H4 (cell line): Measurements from ENCODE around the gene DLGAP3. TPM values are rescaled to one million over a fixed set of nuclear protein-coding genes. Genes with fewer than 3 reads are reported as not detected.

Experiments
- DNase-seq: peaks from one replicate; pipeline ENCODE4 v3.0.0-alpha.2; 2015; ENCODE audit warnings: low spot score
- total RNA-seq: library from RNA; depleted of rRNA; stranded (reverse); fragments of >200 nt; shearing (Covaris generic); gene quantifications from 2 replicates; pipeline ENCODE4 v1.2.3, GENCODE V29; 2014

Gene DLGAP3
- total RNA-seq, 1 experiment from 2014 or later, result 0.04 TPM

DNA sequence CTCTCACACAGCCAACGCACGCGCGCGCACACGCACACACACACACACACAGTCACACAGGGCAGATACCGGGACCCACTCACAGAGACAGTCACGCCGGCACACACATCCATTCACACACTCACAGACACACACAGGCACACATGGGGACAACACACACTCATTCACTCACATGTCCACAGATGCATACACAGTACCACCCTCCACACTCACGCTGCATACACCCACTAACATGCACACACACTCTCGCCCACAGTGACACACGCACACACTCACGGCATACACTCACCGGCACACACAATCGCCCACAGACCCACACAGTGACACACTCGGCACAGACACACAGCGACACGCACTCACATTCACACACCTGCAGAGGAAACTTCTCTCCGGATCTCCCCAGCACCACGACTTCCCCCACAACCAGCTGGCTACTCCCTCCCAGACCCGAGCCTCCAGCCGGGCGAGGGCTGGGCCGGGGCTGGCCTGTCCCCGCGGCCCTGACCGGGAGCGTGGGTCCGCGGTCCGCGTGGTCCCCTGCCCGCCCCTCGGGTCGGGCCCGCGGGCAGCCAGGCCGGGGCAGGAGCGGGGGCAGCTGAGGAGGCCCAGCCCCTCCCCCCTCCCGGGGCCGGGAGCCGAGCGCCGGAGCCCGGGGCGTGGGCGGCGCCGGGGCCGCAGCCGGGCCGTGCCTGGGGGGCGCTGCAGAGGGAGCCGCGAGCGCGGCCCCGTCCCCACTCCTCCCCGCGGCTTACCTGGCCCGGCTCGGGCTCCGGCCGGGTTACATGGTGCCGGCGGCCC lies 552 bp downstream of the DLGAP3 start:
- no peak for DNase-seq

DNA sequence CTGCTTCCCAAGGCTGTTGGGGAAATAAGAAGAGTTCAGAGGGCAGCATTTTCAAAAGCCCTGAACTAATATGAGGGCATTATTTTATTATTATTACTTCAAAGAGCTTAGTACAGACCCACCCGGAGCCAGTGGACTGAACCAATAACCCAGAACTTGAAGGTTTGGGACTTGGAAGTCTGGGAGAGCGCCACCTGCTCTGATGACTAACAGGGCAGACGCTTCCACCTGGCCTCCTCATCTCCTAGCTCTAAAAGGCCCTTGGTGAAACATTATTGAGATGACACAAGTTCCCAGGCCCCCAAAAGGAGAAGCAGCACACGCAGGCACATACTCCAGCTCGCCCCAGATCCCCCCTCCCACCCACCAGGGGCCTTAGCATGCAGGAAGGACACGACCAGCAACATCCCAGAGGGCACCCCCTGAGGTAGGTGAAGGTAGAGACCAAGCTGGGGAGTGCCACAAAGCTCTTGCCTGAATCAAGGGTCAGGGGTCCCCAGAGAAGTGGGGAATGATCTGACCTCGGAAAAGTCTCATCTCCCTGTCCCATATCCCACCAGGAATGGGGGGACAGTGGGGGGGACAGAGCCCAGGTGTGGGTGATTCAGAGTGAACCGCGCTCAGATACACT lies 1.3 kb downstream of the DLGAP3 start:
- no peak for DNase-seq

DNA sequence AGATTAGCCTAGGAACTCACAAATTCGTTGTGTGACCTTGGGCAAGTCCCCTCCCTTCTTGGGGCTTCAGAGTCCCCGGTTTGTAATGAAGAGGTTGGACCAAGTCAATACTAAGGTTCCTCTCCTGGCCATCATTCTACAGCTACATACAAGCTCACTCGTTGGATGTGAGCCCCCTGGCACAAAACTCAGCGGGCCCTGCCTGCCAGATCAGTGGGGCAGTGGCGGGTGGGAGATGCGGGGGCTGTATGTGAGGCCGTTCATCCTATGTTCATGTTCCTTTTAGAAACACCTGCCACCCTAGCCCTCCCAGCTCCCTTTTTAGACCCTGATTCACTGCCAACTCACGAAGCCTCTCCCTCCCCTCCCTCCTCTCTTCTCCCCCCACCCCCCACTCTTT lies 2.1 kb downstream of the DLGAP3 start:
- DNase-seq, result no peak

DNA sequence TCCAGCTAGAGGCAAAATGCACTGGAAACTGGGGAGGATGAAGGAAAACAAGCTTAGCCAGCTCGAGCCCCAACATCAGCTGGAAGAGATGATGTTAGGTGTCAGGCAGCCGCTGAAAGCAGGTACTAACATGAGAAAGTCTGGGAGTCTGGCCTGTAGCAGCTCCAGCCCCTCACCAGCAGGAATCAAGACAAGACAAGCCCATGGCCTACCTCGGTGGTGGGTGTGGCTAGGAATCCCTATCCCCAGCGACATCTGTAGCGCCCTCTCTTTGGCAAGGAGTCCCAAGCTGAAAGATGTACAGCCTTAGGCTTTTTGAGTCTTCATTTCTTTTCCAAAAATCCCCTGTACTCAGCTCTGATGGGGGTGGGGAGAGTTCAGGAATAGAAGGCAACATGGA lies 2.6 kb downstream of the DLGAP3 start:
- no peak for DNase-seq

DNA sequence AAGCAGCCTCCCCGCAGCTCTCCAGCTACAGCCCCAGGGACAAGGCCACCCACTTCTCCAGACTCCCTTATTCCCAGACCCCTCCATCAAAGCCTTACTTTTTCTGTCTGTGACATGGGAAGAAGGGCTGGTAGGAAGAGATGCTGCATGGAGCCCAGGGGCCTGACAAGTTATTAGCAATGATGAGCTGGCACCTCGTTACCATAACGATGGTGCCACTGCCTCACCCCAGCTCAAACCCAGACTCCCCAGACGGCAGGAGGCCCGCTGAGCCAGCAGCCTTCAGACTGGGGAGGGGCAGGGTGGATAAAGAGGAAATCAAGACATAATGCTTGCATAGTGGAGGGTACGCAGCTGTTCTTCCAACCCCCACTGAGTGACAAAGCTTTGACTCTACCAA lies 3.3 kb downstream of the DLGAP3 start:
- DNase-seq, result no peak

DNA sequence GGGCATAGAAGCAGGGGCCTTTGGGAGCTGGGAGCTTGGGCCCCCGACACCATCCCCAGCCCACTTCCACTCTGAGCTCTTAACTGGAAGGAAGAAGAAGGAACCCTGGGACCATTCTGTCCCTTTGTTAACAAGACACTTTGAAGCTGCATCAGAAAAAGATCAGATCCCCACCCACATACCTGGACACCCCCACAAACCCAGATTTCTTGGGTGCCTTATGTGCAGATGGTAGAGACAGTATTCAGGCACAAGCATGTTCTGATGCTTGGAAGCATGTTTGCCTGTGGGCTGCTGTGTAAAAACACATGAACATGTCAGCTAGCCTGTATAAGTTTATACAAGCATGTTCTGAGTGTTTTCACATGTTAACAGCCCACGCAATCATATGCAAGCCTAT lies 3.7 kb downstream of the DLGAP3 start:
- DNase-seq, result no peak

DNA sequence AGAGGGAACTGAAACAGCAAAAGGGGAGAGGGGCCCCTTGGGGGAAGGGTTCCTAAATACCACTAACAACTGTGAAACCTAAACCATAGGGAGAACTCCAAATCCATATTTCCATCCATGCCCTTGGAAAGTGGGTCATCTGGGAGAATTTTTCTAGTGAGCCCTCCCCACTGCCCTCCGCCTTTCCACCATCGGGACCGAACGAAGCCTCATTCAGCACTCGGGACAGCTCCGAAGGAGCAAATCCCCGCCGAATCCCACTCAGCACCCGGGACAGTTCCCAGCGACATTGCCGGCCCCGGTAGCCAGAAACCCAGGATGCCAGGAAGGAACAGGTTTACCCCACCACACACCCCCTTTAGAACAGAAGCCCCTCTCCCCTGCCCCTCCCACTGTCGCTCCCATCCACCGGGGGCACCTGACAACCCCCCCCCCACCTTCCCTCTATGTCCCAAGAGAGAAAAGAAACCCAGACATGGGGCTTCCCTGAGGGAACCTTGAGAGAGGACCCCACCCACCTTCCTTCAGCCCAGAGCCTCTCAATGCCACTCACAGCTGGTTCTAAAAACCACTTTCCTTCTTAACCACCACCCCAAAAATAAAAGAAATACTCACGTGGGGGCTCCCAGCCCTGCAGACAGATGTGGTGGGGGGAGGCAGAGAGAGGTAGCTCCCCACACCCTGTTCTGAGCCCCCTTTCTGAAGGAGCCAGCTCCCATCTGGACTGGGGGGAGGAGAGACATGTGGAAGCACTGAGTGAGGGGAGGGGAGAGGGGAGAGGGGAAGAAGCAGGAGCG lies 4.5 kb downstream of the DLGAP3 start:
- DNase-seq, result peak; percentile 20

DNA sequence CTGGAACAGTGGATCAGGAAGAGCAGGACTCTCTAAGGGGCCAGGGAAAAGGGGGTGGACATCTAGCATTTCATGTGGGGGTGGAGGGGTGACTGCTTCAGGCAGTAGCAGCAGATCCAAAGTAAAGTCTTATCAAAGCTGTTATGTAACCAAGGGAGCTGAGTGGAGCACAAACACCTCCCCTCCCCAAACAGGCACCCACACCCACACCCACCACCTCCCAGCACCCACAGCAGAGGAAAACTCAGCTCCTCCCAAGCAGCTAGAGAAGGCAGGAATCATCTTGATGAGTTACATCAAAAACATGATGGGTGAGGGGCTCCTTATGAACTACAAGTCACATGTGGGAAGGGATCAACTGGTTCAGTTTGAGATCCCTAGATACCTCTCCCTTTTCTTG lies 6.0 kb downstream of the DLGAP3 start:
- DNase-seq, result no peak

DNA sequence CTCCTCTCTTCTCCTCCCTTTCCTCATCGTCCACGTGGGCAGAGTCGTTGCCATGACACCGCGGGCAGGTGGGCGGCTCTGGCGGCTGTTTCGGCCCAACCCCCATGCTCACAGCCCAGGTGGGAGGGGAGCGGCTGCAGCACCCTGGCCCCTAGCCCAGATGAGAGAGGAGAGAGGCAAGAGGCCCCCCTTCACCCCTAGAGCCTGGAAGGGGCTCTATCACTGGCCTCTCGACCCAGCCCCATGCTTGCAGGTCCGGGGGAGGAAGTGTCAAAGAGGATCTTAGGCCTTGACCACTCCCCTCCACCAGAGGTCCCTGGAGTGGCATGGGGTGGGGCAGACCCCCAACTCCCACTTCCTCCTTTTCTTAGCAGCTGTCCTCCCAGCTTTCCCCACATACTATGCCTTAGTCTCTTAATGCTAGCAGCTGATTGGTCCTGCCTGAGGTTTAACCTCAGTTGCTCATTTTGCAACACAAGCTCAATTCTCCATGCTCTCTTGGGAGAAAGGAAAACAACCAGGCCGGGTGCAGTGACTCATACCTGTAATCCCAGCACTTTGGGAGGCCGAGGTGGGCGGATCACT lies 10.4 kb downstream of the DLGAP3 start:
- DNase-seq, result no peak

DNA sequence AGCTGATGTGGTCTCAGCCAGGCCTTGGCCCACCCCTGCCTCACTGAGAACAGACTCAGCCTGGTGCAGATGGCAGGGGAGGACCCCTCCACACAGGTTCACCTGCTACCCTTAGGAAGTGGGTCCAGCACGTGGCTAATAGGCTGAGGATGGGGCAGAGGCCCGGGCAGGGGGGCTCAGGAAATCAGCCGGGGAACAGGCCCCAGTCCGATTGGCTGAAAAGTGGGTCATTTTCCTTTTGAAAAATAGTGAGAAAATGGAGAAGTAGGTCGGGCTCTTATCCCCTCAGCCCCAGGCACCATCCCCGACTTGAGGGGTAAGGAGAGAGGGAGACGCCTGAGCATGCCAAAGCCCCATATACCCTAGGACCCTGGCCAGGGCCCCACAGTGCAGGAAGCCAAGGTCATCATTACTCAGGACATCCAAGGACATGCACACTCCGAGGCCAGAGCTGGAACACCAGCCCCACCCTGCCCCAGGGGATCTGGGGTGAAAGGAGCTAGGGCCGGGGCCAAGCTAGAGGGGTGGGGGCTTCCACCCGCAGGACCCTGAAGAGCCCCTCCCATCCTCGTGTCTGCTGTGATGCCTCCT lies 11.0 kb downstream of the DLGAP3 start:
- DNase-seq, result no peak

DNA sequence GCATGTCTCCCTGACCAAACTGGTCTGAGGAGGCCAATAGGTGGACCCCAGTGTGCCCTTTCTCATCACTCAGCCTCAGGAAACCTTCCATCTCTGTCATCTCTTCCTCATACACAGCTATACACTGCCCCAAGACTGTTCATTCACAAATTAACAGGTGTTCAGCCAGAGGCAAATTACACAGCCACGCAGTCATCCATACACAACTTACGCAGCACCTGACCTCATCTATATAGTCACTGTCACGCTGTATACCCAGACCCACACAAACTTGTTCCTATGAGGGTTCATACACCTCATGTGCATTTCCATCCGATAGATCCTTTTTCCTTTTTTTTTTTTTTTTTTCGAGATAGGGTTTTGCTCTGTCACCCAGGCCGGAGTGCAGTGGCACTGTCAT lies 12.4 kb downstream of the DLGAP3 start:
- DNase-seq, result no peak

DNA sequence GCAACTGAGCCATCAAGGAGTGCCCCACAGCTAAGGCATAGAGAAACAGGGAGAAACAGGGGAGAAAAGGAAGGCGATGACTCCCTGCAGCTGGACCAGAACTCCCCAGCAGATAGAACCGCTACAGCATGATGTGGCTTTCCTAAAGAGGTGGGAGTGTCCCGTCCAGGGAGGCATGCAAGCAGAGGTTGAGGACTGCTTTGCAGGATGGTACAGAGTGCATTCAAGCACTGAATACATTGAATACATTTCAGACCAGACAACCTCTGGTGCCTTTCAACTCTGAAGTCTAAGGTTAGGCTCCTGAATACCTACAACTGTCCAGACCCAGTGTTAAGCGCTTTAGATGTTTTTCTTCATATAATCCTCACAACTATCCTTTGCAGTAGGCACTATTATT lies 13.3 kb downstream of the DLGAP3 start:
- DNase-seq, result no peak

DNA sequence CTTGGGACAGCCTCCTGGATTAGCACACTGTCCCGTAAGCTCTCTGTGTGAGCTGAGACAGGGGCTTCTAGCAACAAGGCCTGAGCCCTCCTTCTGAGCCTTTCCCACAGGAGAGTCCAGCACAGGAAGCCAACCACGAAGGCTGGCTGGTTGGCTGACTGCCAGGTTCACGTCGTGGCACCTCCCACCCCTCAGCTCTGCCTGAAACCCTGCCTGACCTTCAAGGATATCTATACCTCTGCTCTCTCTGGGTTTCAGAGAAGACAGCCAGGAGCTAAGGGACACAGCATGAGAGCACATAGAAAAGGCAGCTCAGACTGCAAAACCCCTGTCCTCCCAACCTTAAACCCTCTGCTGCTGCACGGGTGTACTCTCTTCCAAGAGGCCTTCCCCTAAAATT lies 13.9 kb downstream of the DLGAP3 start:
- no peak for DNase-seq

DNA sequence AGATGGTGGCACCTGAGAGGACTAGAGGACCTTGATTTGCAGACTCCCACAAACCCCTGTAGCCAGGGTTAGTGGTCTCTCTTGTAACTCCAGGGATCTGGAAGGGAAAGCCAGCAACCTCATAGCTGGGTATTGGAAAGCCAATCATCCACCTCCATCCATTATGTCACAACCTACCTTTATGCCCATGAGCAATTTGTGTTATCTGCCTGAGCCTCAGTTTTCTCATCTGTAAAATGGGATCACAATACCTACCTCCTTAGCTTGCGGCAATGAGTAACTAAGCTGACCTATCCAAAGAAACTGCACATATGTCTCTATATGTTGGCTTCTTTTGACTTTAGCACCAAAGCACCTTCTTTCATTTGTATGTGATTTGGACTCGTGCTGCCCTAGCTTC lies 14.5 kb downstream of the DLGAP3 start:
- no peak for DNase-seq

DNA sequence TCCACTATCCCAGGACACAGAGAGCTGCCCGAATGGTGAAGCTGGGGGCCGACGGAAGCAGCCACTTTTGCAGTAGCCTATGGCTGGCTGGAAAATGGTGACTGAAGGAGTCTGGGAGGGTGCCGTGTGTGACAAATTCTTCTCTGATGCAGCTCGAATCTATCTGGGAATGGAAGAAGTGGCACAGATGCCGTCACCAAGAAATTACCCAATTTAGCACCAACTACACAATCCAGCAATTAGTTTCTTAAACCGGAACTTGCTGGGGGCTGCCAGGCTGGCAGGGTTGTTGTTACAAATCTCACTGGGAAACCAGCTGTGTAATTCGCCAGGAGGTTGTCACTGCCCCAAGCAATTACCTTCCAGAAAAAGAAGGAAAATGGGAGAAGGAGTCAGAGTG lies 18.0 kb downstream of the DLGAP3 start:
- no peak for DNase-seq

DNA sequence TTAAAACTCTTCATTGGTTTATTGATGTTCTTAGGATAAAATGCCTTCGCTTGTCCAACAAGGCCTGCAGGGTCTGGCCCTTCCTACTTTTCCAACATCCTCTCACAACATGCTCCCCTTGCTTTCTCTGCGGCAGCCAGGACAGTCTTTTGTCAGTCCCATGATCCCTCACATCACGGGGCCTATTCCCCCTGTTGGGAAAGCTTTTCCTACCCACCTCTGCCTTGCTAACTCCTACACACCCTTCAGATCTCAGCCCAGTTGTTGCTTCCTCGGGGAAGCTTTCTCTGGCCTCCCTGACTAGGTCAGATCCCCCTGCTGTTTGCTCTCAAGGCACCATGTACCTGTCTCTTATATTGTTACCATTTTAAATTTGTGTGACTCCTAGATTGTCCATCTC lies 19.0 kb downstream of the DLGAP3 start:
- DNase-seq, result no peak

DNA sequence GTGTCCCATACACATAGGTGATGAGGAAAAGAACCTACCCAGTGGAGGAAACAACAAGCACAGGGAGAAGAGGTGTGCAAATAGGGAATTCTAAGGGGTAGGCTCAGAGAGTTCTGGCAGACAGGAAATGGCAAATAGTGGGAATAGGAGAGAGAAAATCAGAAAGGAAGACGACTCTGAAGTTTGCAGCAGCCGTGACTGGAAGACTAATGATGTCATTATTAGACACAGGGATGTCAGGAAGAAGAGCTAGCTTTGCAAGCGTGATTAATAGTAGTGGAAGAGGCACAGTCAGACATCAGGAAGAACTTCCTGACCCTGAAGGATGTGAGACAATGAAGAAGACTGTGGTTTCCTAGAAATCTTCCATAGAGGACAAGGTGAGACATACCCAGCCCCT lies 21.1 kb downstream of the DLGAP3 start:
- no peak for DNase-seq

DNA sequence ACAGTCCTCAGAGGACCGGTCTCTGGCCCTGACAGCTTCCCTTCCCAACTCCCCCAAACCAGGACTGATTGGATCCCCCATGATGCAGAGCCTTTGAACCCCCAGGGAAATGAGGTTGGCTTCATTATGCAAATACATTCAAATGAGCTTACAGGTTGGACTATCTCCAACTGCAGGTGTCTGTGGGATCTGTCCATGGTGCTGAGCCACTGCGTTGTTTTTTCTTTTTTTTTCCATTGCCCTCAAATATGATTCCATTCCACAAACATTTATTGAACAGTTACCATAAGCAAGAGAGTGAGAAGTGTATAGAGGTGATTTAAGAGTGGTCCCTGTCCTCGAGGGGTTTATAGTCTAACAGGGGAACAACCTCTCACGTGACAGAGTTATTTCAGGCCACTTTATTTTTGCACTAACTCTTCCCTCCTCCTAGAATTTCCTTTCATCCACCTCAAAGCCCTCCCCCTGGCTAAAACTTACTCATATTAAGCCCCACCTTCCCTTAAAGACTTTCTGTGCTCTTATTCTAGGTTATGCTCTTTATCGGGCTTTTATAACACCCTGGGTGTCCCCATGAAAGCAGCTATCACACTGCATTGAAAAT lies 21.9 kb downstream of the DLGAP3 start:
- DNase-seq, result no peak

DNA sequence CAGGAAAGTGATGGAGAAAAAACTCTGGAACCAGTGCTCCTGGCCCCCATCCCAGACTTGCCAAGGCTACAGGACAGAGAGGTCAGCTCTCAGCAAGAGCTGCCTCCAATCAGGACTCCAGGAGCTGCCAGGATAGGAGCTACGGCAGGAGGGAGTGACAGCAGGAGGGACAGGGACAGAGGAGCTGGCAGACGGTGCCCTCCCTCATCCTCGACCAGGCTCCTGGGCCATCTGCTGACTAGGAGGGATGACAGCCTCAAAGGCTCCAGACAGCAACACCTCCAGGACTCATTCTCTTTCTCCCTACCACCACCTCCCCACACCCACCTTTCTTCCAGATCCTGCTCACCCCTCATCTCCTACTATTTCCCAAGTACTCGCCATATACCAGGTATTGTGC lies 22.7 kb downstream of the DLGAP3 start:
- DNase-seq, result no peak

DNA sequence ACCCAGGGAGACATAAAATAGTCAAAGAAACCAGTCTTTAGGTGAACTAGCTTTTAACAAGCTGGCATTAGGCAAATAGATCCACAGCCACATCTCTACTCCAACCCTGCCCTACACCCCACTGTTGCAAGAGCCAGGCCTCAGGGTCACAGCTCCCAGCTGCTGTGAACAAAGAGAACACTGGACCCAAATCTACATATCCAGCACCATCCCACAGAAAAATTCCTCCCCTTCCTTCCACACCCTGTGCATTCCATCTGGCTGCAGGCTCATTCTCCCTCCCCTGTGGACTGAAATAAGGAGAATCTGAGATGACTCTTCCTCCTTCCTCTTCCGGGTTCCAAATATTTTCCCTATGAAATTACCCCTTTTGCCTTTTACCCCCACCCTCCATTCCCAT lies 23.2 kb downstream of the DLGAP3 start:
- no peak for DNase-seq

DNA sequence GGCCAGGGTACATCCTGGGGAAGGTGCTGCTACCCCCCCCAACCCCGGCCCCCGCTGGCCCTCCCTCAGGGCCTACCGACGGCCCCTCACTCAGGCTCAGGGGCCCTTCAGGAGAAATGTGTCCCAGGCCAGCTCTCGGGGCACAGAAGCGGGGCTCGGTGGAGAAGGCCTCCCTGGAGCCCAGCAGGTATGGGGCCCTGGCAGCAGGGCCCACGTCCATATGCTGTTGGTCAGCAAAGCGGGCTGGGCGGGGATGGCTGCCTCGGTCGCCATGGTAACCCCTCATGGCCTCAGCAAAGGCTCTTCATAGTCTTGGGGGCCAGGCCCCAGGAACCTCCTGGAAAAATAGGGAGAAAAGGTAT lies 24.4 kb downstream of the DLGAP3 start:
- DNase-seq, result no peak
